HepG2 (cell line): ENCODE data around the gene CDSN. TPM values are rescaled to one million over a fixed set of nuclear protein-coding genes. Genes with fewer than 3 reads are reported as not detected.

Source experiments
- ATAC-seq: fragments of 200-7000 bp; cut with Tn5 transposase; 3 replicates; pipeline ENCODE4 v1.9.1; 2020; ENCODE audit warnings: mild to moderate bottlenecking, moderate library complexity
- BruUV-seq: library from RNA; stranded (reverse); fragments of 400-500 nt; replicated peaks from 2 replicates; lab custom pipeline; 2021; lab: Mats Ljungman, UMichigan
- CTCF ChIA-PET: fragments of 300-600 bp; formaldehyde crosslinking; extraction: SDS; loops from one replicate; lab custom pipeline; 2021; ENCODE audit warnings: low total read pairs, inconsistent platforms, low intra/inter-chr PET ratio; lab: Yijun Ruan, JAX
- POLR2A ChIA-PET: fragments of 350-600 bp; sonication (Branson Sonifier 250); formaldehyde crosslinking; loops from one replicate; lab custom pipeline; 2020; ENCODE audit warnings: antibody characterized with exemption, inconsistent platforms; lab: Yijun Ruan, JAX
- DNase-seq: peaks from one replicate; pipeline ENCODE4 v3.0.0-alpha.2; 2015; ENCODE audit warnings: low spot score
- FAIRE-seq: peaks from 3 replicates; lab custom pipeline; 2011; peaks lifted over from hg19 to GRCh38; lab: Jason Lieb, UNC
- H2AFZ ChIP-seq: one replicate; pipeline ENCODE4 v1.6.1; 2011; ENCODE audit warnings: low read length, inconsistent platforms
- H3K27ac ChIP-seq: fragments of 300-600 bp; 3 replicates; pipeline ENCODE4 v1.8.0; 2011; ENCODE audit warnings: mixed run types, mild to moderate bottlenecking, mixed read lengths, low read length, inconsistent platforms; ENCODE audit not compliant: insufficient read depth; ENCODE audit errors: extremely low read length
- H3K27me3 ChIP-seq, 2 experiments: fragments of 200-600 bp in 1 of 2; 2 replicates in 1 of 2; 3 replicates in 1 of 2; pipeline versions ENCODE4 v1.6.0 to v1.8.0; 2011; ENCODE audit warnings: low read length in 2 of 2, mild to moderate bottlenecking in 2 of 2, moderate library complexity in 2 of 2, inconsistent platforms in 1 of 2; ENCODE audit not compliant: insufficient read depth in 2 of 2, control insufficient read depth in 1 of 2
- H3K36me3 ChIP-seq, 2 experiments: fragments of 200-600 bp in 1 of 2; replicated peaks in 1 of 2; 2 replicates in 1 of 2; 3 replicates in 1 of 2; pipeline versions ENCODE4 v1.5.1 to v1.8.0; 2011; ENCODE audit warnings: low read length in 2 of 2, inconsistent platforms in 1 of 2; ENCODE audit not compliant: insufficient read depth in 2 of 2, control insufficient read depth in 1 of 2
- H3K4me1 ChIP-seq: 2 replicates; pipeline ENCODE4 v1.5.1; 2012; ENCODE audit warnings: low read length, inconsistent platforms; ENCODE audit not compliant: insufficient read depth
- H3K4me2 ChIP-seq: 2 replicates; pipeline ENCODE4 v1.6.0; 2011; ENCODE audit warnings: low read depth, low read length, inconsistent platforms
- H3K4me3 ChIP-seq, 3 experiments: fragments of 200-600 bp in 1 of 3; sonication (generic), shearing (Covaris generic) in 1 of 3; replicated peaks in 1 of 3; 2 replicates each; pipeline ENCODE4 v1.5.1; 2011 to 2016; ENCODE audit warnings: low read length in 3 of 3, inconsistent platforms in 2 of 3, low read depth in 2 of 3, mild to moderate bottlenecking in 2 of 3, control low read depth in 1 of 3, mixed read lengths in 1 of 3; ENCODE audit not compliant: insufficient read depth in 1 of 3
- H3K79me2 ChIP-seq: one replicate; pipeline ENCODE4 v1.6.1; 2011; ENCODE audit warnings: low read length, inconsistent platforms; ENCODE audit not compliant: insufficient read depth
- H3K9ac ChIP-seq: 2 replicates; pipeline ENCODE4 v1.6.0; 2011; ENCODE audit warnings: mild to moderate bottlenecking, low read depth, low read length, inconsistent platforms; ENCODE audit not compliant: insufficient read depth
- H3K9me3 ChIP-seq: 2 replicates; pipeline ENCODE4 v1.5.1; 2012; ENCODE audit warnings: mild to moderate bottlenecking, low read length
- H4K20me1 ChIP-seq: 2 replicates; pipeline ENCODE4 v1.6.0; 2011; ENCODE audit warnings: inconsistent platforms, mild to moderate bottlenecking, low read length, moderate library complexity; ENCODE audit not compliant: insufficient read depth
- ARHGAP35 ChIP-seq: sonication (generic); formaldehyde crosslinking; IDR thresholded peaks from 2 replicates; pipeline ENCODE4 v1.9.0; 2022; ENCODE audit warnings: mild to moderate bottlenecking, inconsistent platforms, moderate library complexity, missing genetic modification reagents, borderline replicate concordance
- BCL6 ChIP-seq: IDR thresholded peaks from 2 replicates; pipeline ENCODE4 v1.6.1; 2016; ENCODE audit warnings: missing genetic modification reagents, missing compliant biosample characterization
- SAFB2 ChIP-seq: sonication (generic); formaldehyde crosslinking; IDR thresholded peaks from 2 replicates; pipeline ENCODE4 v1.5.1; 2020; ENCODE audit warnings: missing genetic modification reagents, low read depth, mild to moderate bottlenecking, borderline replicate concordance
- TP53 ChIP-seq: sonication (generic); formaldehyde crosslinking; conservative IDR thresholded peaks from 2 replicates; pipeline ENCODE4 v1.4.0; 2020; ENCODE audit warnings: missing genetic modification reagents
- ZBTB3 ChIP-seq: sonication (generic); formaldehyde crosslinking; IDR thresholded peaks from 2 replicates; pipeline ENCODE4 v1.4.0; 2020; ENCODE audit warnings: low read depth, mild to moderate bottlenecking, moderate library complexity, missing genetic modification reagents, borderline replicate concordance
- ZNF136 ChIP-seq: sonication (generic); formaldehyde crosslinking; IDR thresholded peaks from 2 replicates; pipeline ENCODE4 v1.8.1; 2022; ENCODE audit warnings: low read depth, mild to moderate bottlenecking, moderate library complexity, missing genetic modification reagents
- ZNF282 ChIP-seq: fragments of 450-650 bp; IDR thresholded peaks from 2 replicates; pipeline ENCODE4 v1.6.1; 2018; ENCODE audit not compliant: partially characterized antibody
- ZNF350 ChIP-seq: sonication (generic); formaldehyde crosslinking; IDR thresholded peaks from 2 replicates; pipeline ENCODE4 v1.4.0; 2020; ENCODE audit warnings: mild to moderate bottlenecking, low read depth, missing genetic modification reagents, borderline replicate concordance
- ZNF484 ChIP-seq: sonication (generic); formaldehyde crosslinking; IDR thresholded peaks from 2 replicates; pipeline ENCODE4 v1.5.1; 2020; ENCODE audit warnings: mild to moderate bottlenecking, low read depth, missing genetic modification reagents, borderline replicate concordance
- WGBS: methylation state at CpG from one replicate; pipeline ENCODE4 v1.1.6; 2017; ENCODE audit warnings: low lambda C conversion rate; 5-methylcytosine and 5-hydroxymethylcytosine counted together
- in situ Hi-C: cut with HindIII; loops from 2 replicates; pipeline ENCODE4 v1.10.0; 2017; ENCODE audit warnings: low pct_unique_long_range_greater_than_20kb; ENCODE audit not compliant: extremely low pct_ligation_motif_present
- intact Hi-C: fragments of 100-400 bp; cut with micrococcal nuclease; formaldehyde crosslinking; loops from one replicate; pipeline ENCODE4 v1.10.0; 2022; ENCODE audit not compliant: unreplicated experiment
- polyA plus RNA-seq, 8 experiments: library from polyadenylated mRNA; depleted of rRNA in 3 of 8; stranded (reverse) in 7 of 8; unstranded in 1 of 8; fragments of >200 nt; fragmentation: Illumina TruSeq in 4 of 8; extraction: Trizol in 4 of 8; gene quantifications; 2 replicates each; pipeline versions ENCODE4 v1.2.1 to v1.2.3, GENCODE V29; 2011 to 2016; ENCODE audit warnings: low read depth in 4 of 8, missing spikeins in 1 of 8, mixed read lengths in 1 of 8; ENCODE audit not compliant: insufficient read depth in 1 of 8
- total RNA-seq, 5 experiments: library from RNA; depleted of rRNA; stranded (reverse); fragments of >200 nt; fragmentation: Illumina TruSeq; extraction: Trizol; gene quantifications; 2 replicates each; pipeline ENCODE4 v1.2.3, GENCODE V29; 2016; ENCODE audit warnings: low read depth in 1 of 5
- TF ChIP-seq, protein P1 (sequence below): sonication (generic); formaldehyde crosslinking; IDR thresholded peaks from 2 replicates; pipeline ENCODE4 v1.4.0; 2020; ENCODE audit warnings: missing genetic modification reagents, mild to moderate bottlenecking, borderline replicate concordance
- TF ChIP-seq, protein P2 (sequence below): sonication (generic); formaldehyde crosslinking; IDR thresholded peaks from 2 replicates; pipeline ENCODE4 v1.4.0; 2020; ENCODE audit warnings: mild to moderate bottlenecking, missing genetic modification reagents
- TF ChIP-seq, protein P3 (sequence below): sonication (generic); formaldehyde crosslinking; conservative IDR thresholded peaks from 2 replicates; pipeline ENCODE4 v1.4.0; 2020; ENCODE audit warnings: missing genetic modification reagents
- TF ChIP-seq, protein P4 (sequence below): sonication (generic); formaldehyde crosslinking; IDR thresholded peaks from 2 replicates; pipeline ENCODE4 v1.4.0; 2020; ENCODE audit warnings: missing genetic modification reagents

Gene CDSN
- total and polyA plus RNA-seq, 2 of the 13 experiments (the other 11 are each of a cell fraction or from before 2014, with no cell fraction given), result not detected

DNA sequence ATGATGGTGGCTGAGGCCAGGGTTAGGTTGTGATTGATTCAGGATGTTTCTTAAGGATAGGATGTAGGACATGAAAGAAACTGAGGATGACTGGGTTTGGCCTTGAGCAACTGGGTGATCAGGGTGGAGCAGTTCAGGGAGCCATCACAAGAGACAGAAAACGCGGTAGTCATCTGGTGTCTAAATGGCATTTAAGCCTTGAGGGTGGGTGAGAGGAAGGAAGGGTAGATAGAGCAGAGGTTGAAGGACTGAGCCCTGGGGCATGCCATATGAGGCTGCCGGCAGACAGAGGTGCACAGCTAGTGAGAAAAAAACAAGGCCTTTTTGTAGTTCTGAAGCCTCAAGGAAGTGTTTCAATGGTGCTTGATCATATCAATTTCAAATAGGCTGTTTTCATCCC is 48.4 kb upstream of the CDSN start:
- in situ Hi-C loops, result no loop called here
- Histone ChIP-seq H3K27ac (no peak overlapping the region), H3K79me2 (no peaks in the 10 kb centered on the region), H3K4me2 (no peak overlapping the region), H3K27me3 (no peaks in the 10 kb centered on the region), H4K20me1 (no peaks in the 10 kb centered on the region; the same call in 1 of the 2 replicates), H3K4me3 (no peak overlapping the region), H3K4me1 (no peaks in the 10 kb centered on the region), H3K36me3 (peaks cover 7 to 9% of the 10 kb centered on the region in 2 experiments; a peak in 3 of 5 replicates), H2AFZ (no peak overlapping the region), H3K9ac (no peak overlapping the region), H3K9me3 (no peaks in the 10 kb centered on the region)
- DNase-seq, result no peak
- POLR2A ChIA-PET, result interaction anchor here (1.7 kb wide), 1 partner anchor 10 kb away, joined by 3 read pairs; the partner anchor contains the start of gene TCF19
- no TSS peak for BruUV-seq
- CTCF ChIA-PET, result no interaction called here
- ATAC-seq, result no peak
- no peak for FAIRE-seq
- 96% methylated on average over 3 of the region's 3 CpGs for WGBS
- TF ChIP-seq, protein P1, sequence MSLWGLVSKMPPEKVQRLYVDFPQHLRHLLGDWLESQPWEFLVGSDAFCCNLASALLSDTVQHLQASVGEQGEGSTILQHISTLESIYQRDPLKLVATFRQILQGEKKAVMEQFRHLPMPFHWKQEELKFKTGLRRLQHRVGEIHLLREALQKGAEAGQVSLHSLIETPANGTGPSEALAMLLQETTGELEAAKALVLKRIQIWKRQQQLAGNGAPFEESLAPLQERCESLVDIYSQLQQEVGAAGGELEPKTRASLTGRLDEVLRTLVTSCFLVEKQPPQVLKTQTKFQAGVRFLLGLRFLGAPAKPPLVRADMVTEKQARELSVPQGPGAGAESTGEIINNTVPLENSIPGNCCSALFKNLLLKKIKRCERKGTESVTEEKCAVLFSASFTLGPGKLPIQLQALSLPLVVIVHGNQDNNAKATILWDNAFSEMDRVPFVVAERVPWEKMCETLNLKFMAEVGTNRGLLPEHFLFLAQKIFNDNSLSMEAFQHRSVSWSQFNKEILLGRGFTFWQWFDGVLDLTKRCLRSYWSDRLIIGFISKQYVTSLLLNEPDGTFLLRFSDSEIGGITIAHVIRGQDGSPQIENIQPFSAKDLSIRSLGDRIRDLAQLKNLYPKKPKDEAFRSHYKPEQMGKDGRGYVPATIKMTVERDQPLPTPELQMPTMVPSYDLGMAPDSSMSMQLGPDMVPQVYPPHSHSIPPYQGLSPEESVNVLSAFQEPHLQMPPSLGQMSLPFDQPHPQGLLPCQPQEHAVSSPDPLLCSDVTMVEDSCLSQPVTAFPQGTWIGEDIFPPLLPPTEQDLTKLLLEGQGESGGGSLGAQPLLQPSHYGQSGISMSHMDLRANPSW (CRISPR knock-in tag), result no peak
- TF ChIP-seq, protein P2, sequence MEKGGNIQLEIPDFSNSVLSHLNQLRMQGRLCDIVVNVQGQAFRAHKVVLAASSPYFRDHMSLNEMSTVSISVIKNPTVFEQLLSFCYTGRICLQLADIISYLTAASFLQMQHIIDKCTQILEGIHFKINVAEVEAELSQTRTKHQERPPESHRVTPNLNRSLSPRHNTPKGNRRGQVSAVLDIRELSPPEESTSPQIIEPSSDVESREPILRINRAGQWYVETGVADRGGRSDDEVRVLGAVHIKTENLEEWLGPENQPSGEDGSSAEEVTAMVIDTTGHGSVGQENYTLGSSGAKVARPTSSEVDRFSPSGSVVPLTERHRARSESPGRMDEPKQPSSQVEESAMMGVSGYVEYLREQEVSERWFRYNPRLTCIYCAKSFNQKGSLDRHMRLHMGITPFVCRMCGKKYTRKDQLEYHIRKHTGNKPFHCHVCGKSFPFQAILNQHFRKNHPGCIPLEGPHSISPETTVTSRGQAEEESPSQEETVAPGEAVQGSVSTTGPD (CRISPR knock-in tag), result no peak
- TF ChIP-seq SAFB2 (CRISPR knock-in tag), result no peak
- TF ChIP-seq ZNF282, result no peak
- no peak for TF ChIP-seq ARHGAP35 (CRISPR knock-in tag)
- TF ChIP-seq, protein P3, sequence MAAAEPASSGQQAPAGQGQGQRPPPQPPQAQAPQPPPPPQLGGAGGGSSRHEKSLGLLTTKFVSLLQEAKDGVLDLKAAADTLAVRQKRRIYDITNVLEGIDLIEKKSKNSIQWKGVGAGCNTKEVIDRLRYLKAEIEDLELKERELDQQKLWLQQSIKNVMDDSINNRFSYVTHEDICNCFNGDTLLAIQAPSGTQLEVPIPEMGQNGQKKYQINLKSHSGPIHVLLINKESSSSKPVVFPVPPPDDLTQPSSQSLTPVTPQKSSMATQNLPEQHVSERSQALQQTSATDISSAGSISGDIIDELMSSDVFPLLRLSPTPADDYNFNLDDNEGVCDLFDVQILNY, result no peak
- TF ChIP-seq ZBTB3 (CRISPR knock-in tag), result no peak
- TF ChIP-seq, protein P4, sequence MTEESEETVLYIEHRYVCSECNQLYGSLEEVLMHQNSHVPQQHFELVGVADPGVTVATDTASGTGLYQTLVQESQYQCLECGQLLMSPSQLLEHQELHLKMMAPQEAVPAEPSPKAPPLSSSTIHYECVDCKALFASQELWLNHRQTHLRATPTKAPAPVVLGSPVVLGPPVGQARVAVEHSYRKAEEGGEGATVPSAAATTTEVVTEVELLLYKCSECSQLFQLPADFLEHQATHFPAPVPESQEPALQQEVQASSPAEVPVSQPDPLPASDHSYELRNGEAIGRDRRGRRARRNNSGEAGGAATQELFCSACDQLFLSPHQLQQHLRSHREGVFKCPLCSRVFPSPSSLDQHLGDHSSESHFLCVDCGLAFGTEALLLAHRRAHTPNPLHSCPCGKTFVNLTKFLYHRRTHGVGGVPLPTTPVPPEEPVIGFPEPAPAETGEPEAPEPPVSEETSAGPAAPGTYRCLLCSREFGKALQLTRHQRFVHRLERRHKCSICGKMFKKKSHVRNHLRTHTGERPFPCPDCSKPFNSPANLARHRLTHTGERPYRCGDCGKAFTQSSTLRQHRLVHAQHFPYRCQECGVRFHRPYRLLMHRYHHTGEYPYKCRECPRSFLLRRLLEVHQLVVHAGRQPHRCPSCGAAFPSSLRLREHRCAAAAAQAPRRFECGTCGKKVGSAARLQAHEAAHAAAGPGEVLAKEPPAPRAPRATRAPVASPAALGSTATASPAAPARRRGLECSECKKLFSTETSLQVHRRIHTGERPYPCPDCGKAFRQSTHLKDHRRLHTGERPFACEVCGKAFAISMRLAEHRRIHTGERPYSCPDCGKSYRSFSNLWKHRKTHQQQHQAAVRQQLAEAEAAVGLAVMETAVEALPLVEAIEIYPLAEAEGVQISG, result no peak
- no peak for TF ChIP-seq TP53 (CRISPR knock-in tag)
- TF ChIP-seq ZNF350 (CRISPR knock-in tag), result no peak
- no peak for TF ChIP-seq ZNF136
- no peak for TF ChIP-seq ZNF484 (CRISPR knock-in tag)
- TF ChIP-seq BCL6 (CRISPR knock-in tag), result no peak
- intact Hi-C loops, result no loop called here
